ENCODE data around the gene PXYLP1.

- TF ChIP-seq CTCF (conservative IDR thresholded peaks at IDR 0.05; ENCODE audit: low read depth, low read length): no peak
- TF ChIP-seq EZH2 (IDR thresholded peaks at IDR 0.05; ENCODE audit: borderline replicate concordance, low read depth, low read length, poor library complexity, severe bottlenecking): no peak
Observed at GRCh38 chr3:141249041-141249440, 17.4 kb downstream of the PXYLP1 start.

Measured in A673 (cell line).